CD8-positive, alpha-beta memory T cell (primary cell): ENCODE data around the gene CENPX. TPM values are rescaled to one million over a fixed set of nuclear protein-coding genes. Genes with fewer than 3 reads are reported as not detected.

Experiments
- CTCF ChIA-PET: fragments of 350-600 bp; sonication (Branson Sonifier 250); formaldehyde crosslinking; loops from one replicate; lab custom pipeline; 2021; ENCODE audit warnings: antibody characterized with exemption; lab: Charles Lee
- POLR2A ChIA-PET: fragments of 350-600 bp; sonication (Branson Sonifier 250); formaldehyde crosslinking; loops from one replicate; lab custom pipeline; 2021; ENCODE audit warnings: antibody characterized with exemption; lab: Charles Lee
- DNase-seq, 5 donors: peaks; one replicate each; pipeline versions ENCODE4 v3.0.0 to v3.0.0-alpha.2; 2020 to 2022; ENCODE audit warnings: mixed read lengths in 1 of 5
- H3K27ac ChIP-seq: one replicate; pipeline ENCODE4 v1.7.0; 2013; ENCODE audit warnings: low read depth, mild to moderate bottlenecking, low read length, moderate library complexity
- H3K27me3 ChIP-seq: 2 replicates; pipeline ENCODE4 v1.7.0; 2013; ENCODE audit warnings: low read length, mild to moderate bottlenecking; ENCODE audit not compliant: insufficient read depth, poor library complexity, severe bottlenecking
- H3K36me3 ChIP-seq: 2 replicates; pipeline ENCODE4 v1.7.0; 2013; ENCODE audit warnings: mild to moderate bottlenecking, low read length, moderate library complexity; ENCODE audit not compliant: insufficient read depth
- H3K4me1 ChIP-seq: 2 replicates; pipeline ENCODE4 v1.7.0; 2013; ENCODE audit warnings: mild to moderate bottlenecking, low read length, moderate library complexity; ENCODE audit not compliant: insufficient read depth
- H3K4me3 ChIP-seq: 2 replicates; pipeline ENCODE4 v1.7.0; 2013; ENCODE audit warnings: mild to moderate bottlenecking, low read length
- H3K9me3 ChIP-seq: 2 replicates; pipeline ENCODE4 v1.7.0; 2013; ENCODE audit warnings: mild to moderate bottlenecking, low read length
- H3K27ac Mint-ChIP-seq, 8 donors: one replicate each; pipeline ENCODE4 v1.8.0; 2020 to 2021; ENCODE audit warnings: mixed read lengths in 8 of 8, mild to moderate bottlenecking in 6 of 8, inconsistent platforms in 3 of 8, moderate library complexity in 3 of 8
- H3K27me3 Mint-ChIP-seq, 2 donors: one replicate each; pipeline ENCODE4 v1.8.0; 2020 to 2021; ENCODE audit warnings: mixed read lengths in 2 of 2, mild to moderate bottlenecking in 1 of 2, moderate library complexity in 1 of 2
- H3K36me3 Mint-ChIP-seq, 3 donors: one replicate each; pipeline ENCODE4 v1.8.0; 2020 to 2021; ENCODE audit warnings: mixed read lengths in 3 of 3, inconsistent platforms in 1 of 3, mild to moderate bottlenecking in 1 of 3
- H3K4me1 Mint-ChIP-seq, 3 donors: one replicate each; pipeline ENCODE4 v1.8.0; 2020 to 2021; ENCODE audit warnings: mixed read lengths in 3 of 3, inconsistent platforms in 1 of 3, mild to moderate bottlenecking in 1 of 3
- H3K4me3 Mint-ChIP-seq, 7 donors: one replicate each; pipeline ENCODE4 v1.8.0; 2020 to 2021; ENCODE audit warnings: mixed read lengths in 7 of 7, mild to moderate bottlenecking in 6 of 7, moderate library complexity in 4 of 7, inconsistent platforms in 2 of 7
- H3K9me3 Mint-ChIP-seq, 5 donors: one replicate each; pipeline ENCODE4 v1.8.0; 2020 to 2022; ENCODE audit warnings: mixed read lengths in 5 of 5, mild to moderate bottlenecking in 3 of 5, moderate library complexity in 2 of 5, inconsistent platforms in 1 of 5
- polyA plus RNA-seq: library from polyadenylated mRNA; unstranded; fragments of 300-500 nt; fragmentation: Illumina TruSeq; gene quantifications from one replicate; pipeline ENCODE4 v1.2.3, GENCODE V29; 2021
- total RNA-seq, 2 experiments: library from RNA; stranded (reverse); gene quantifications; one replicate each; pipeline ENCODE4 v1.2.3, GENCODE V29; 2021

Gene CENPX
- total and polyA plus RNA-seq, 3 experiments from 2014 or later = 56.7 to 158 (median 143) TPM

GRCh38 chr17:82018989-82019689, 3.5 kb downstream of the CENPX start:
- Histone ChIP-seq H3K27ac (no peak overlapping the region), H3K27me3 (no peaks in the 10 kb centered on the region), H3K4me1 (peaks cover 21% of the 10 kb centered on the region), H3K9me3 (no peaks in the 10 kb centered on the region), H3K4me3 (no peak overlapping the region), H3K36me3 (peaks cover 6% of the 10 kb centered on the region)
- Mint-ChIP-seq H3K9me3 (no peaks in the 10 kb centered on the region), H3K27me3 (peaks cover 0 to 2% of the 10 kb centered on the region in 2 donors), H3K4me3 (peak overlapping the region in 1 of 7 donors; percentile 27), H3K36me3 (peaks cover 0 to 8% (median 0%) of the 10 kb centered on the region in 3 donors), H3K4me1 (peaks cover 17 to 32% (median 21%) of the 10 kb centered on the region in 3 donors), H3K27ac (no peak overlapping the region)
- DNase-seq = no peak
- POLR2A ChIA-PET = no interaction called here
- CTCF ChIA-PET = interaction anchor here (1.0 to 6.0 kb wide), 6 partner anchors 9 to 102 kb away, joined by 3 to 83 read pairs (median 5); partner anchors contain the start of genes DCXR and NOTUM

GRCh38 chr17:82018152-82018988, 4.3 kb downstream of the CENPX start:
- peaks cover 0 to 2% of the 10 kb centered on the region in 2 donors for H3K27me3 Mint-ChIP-seq
- H3K4me3 ChIP-seq = no peak overlapping the region
- H3K9me3 Mint-ChIP-seq = no peaks in the 10 kb centered on the region
- DNase-seq = no peak
- ChIA-PET CTCF (interaction anchor here (0.8 to 1.8 kb wide), 2 partner anchors 12 to 58 kb away, joined by 3 to 7 read pairs; no protein-coding TSS in a partner anchor), POLR2A (no interaction called here)
- H3K9me3 ChIP-seq = no peaks in the 10 kb centered on the region
- H3K36me3 Mint-ChIP-seq = peaks cover 0 to 8% (median 0%) of the 10 kb centered on the region in 3 donors
- H3K4me1 Mint-ChIP-seq = peaks cover 14 to 26% (median 16%) of the 10 kb centered on the region in 3 donors
- peak overlapping the region in 1 of 7 donors; percentile 13 for H3K4me3 Mint-ChIP-seq
- no peaks in the 10 kb centered on the region for H3K27me3 ChIP-seq
- H3K36me3 ChIP-seq = peaks cover 6% of the 10 kb centered on the region
- no peak overlapping the region for H3K27ac Mint-ChIP-seq
- H3K4me1 ChIP-seq = peaks cover 16% of the 10 kb centered on the region
- no peak overlapping the region for H3K27ac ChIP-seq

GRCh38 chr17:82017612-82018151, 5.0 kb downstream of the CENPX start:
- ChIA-PET POLR2A (no interaction called here), CTCF (interaction anchor here (1.8 kb wide), 1 partner anchor 13 kb away, joined by 7 read pairs; no protein-coding TSS in a partner anchor)
- peak overlapping the region in 1 of 7 donors; percentile 13 for H3K4me3 Mint-ChIP-seq
- Histone ChIP-seq H3K27me3 (no peaks in the 10 kb centered on the region), H3K36me3 (peaks cover 6% of the 10 kb centered on the region), H3K9me3 (no peaks in the 10 kb centered on the region), H3K4me3 (no peak overlapping the region), H3K4me1 (peaks cover 16% of the 10 kb centered on the region), H3K27ac (no peak overlapping the region)
- H3K9me3 Mint-ChIP-seq = no peaks in the 10 kb centered on the region
- peaks cover 13 to 23% (median 16%) of the 10 kb centered on the region in 3 donors for H3K4me1 Mint-ChIP-seq
- DNase-seq = no peak
- H3K27me3 Mint-ChIP-seq = peaks cover 0 to 2% of the 10 kb centered on the region in 2 donors
- peaks cover 0 to 10% (median 0%) of the 10 kb centered on the region in 3 donors for H3K36me3 Mint-ChIP-seq
- H3K27ac Mint-ChIP-seq = no peak overlapping the region

- no peak overlapping the region for H3K27ac ChIP-seq
- H3K4me3 Mint-ChIP-seq = no peak overlapping the region
- peaks cover 0 to 2% of the 10 kb centered on the region in 2 donors for H3K27me3 Mint-ChIP-seq
- H3K27ac Mint-ChIP-seq = no peak overlapping the region
- peaks cover 6% of the 10 kb centered on the region for H3K36me3 ChIP-seq
- H3K4me3 ChIP-seq = no peak overlapping the region
- no peaks in the 10 kb centered on the region for H3K27me3 ChIP-seq
- ChIA-PET CTCF (interaction anchor here (1.8 to 2.0 kb wide), 2 partner anchors 9 to 57 kb away, joined by 4 to 8 read pairs; no protein-coding TSS in a partner anchor), POLR2A (no interaction called here)
- no peaks in the 10 kb centered on the region for H3K9me3 Mint-ChIP-seq
- peaks cover 11 to 21% (median 13%) of the 10 kb centered on the region in 3 donors for H3K4me1 Mint-ChIP-seq
- H3K9me3 ChIP-seq = no peaks in the 10 kb centered on the region
- H3K4me1 ChIP-seq = peaks cover 12% of the 10 kb centered on the region
- peaks cover 0 to 10% (median 0%) of the 10 kb centered on the region in 3 donors for H3K36me3 Mint-ChIP-seq
- DNase-seq = no peak
Observed at GRCh38 chr17:82016875-82017459, 5.7 kb downstream of the CENPX start.

- Histone ChIP-seq H3K9me3 (no peaks in the 10 kb centered on the region), H3K27me3 (no peaks in the 10 kb centered on the region), H3K4me3 (no peak overlapping the region), H3K27ac (no peak overlapping the region), H3K36me3 (peaks cover 6% of the 10 kb centered on the region), H3K4me1 (peaks cover 5% of the 10 kb centered on the region)
- H3K4me3 Mint-ChIP-seq = no peak overlapping the region
- no peaks in the 10 kb centered on the region for H3K9me3 Mint-ChIP-seq
- no peak overlapping the region for H3K27ac Mint-ChIP-seq
- CTCF ChIA-PET = interaction anchor here (1.8 to 2.0 kb wide), 2 partner anchors 10 to 57 kb away, joined by 4 to 8 read pairs; no protein-coding TSS in a partner anchor
- no peaks in the 10 kb centered on the region for H3K27me3 Mint-ChIP-seq
- H3K36me3 Mint-ChIP-seq = peaks cover 0 to 10% (median 0%) of the 10 kb centered on the region in 3 donors
- DNase-seq = no peak
- peaks cover 4 to 14% (median 6%) of the 10 kb centered on the region in 3 donors for H3K4me1 Mint-ChIP-seq
- POLR2A ChIA-PET = no interaction called here
Observed at GRCh38 chr17:82016061-82016874, 6.4 kb downstream of the CENPX start.

- peaks cover 0 to 10% (median 0%) of the 10 kb centered on the region in 3 donors for H3K36me3 Mint-ChIP-seq
- Histone ChIP-seq H3K9me3 (no peaks in the 10 kb centered on the region), H3K4me1 (no peaks in the 10 kb centered on the region), H3K4me3 (no peak overlapping the region), H3K36me3 (peaks cover 6% of the 10 kb centered on the region), H3K27me3 (no peaks in the 10 kb centered on the region), H3K27ac (no peak overlapping the region)
- peaks cover 1 to 6% (median 1%) of the 10 kb centered on the region in 3 donors for H3K4me1 Mint-ChIP-seq
- POLR2A ChIA-PET = no interaction called here
- no peaks in the 10 kb centered on the region for H3K27me3 Mint-ChIP-seq
- no peak overlapping the region for H3K4me3 Mint-ChIP-seq
- DNase-seq = no peak
- CTCF ChIA-PET = interaction anchor here (1.8 to 2.0 kb wide), 2 partner anchors 11 to 56 kb away, joined by 4 to 8 read pairs; no protein-coding TSS in a partner anchor
- H3K9me3 Mint-ChIP-seq = no peaks in the 10 kb centered on the region
- no peak overlapping the region for H3K27ac Mint-ChIP-seq
Observed at GRCh38 chr17:82015311-82015971, 7.2 kb downstream of the CENPX start.
